SU-DHL-6 (cell line): ENCODE measurements around the gene MAPKAPK3.

Source experiments
- H2AFZ ChIP-seq: fragments of 200-600 bp; sonication (generic); 2 replicates; pipeline ENCODE4 v1.6.1; 2014; ENCODE audit warnings: low read depth, mild to moderate bottlenecking, moderate library complexity, mixed read lengths, antibody characterized with exemption, low read length; ENCODE audit not compliant: severe bottlenecking
- H3F3A ChIP-seq: fragments of 200-600 bp; shearing (Covaris generic); 2 replicates; pipeline ENCODE4 v1.6.0; 2016; ENCODE audit warnings: antibody characterized with exemption, mild to moderate bottlenecking; ENCODE audit not compliant: insufficient read depth
- H3K27ac ChIP-seq: fragments of 200-600 bp; sonication (generic); 2 replicates; pipeline ENCODE4 v1.5.1; 2016; ENCODE audit warnings: low read depth, mild to moderate bottlenecking, low read length, moderate library complexity, mixed read lengths
- H3K27me3 ChIP-seq: fragments of 200-600 bp; sonication (generic), shearing (Covaris generic); 2 replicates; pipeline ENCODE4 v1.6.0; 2014; ENCODE audit warnings: mild to moderate bottlenecking, low read length
- H3K36me3 ChIP-seq: fragments of 200-600 bp; sonication (generic); 2 replicates; pipeline ENCODE4 v1.6.1; 2014; ENCODE audit warnings: mild to moderate bottlenecking, low read length, mixed read lengths
- H3K4me2 ChIP-seq: fragments of 300-600, 200-600 bp; shearing (Covaris generic), sonication (generic); 2 replicates; pipeline ENCODE4 v1.6.0; 2014; ENCODE audit warnings: low read length, low read depth, mild to moderate bottlenecking; ENCODE audit not compliant: poor library complexity, severe bottlenecking
- H3K4me3 ChIP-seq: fragments of 200-600 bp; sonication (generic); 2 replicates; pipeline ENCODE4 v1.5.1; 2014; ENCODE audit warnings: antibody characterized with exemption, low read length, mild to moderate bottlenecking, mixed read lengths; ENCODE audit not compliant: insufficient read depth, poor library complexity, severe bottlenecking
- H3K79me2 ChIP-seq: fragments of 200-600 bp; sonication (generic); 2 replicates; pipeline ENCODE4 v1.6.1; 2014; ENCODE audit warnings: mild to moderate bottlenecking, low read length, moderate library complexity; ENCODE audit not compliant: insufficient read depth
- H3K9ac ChIP-seq: fragments of 200-600 bp; sonication (generic); 2 replicates; pipeline ENCODE4 v1.7.0; 2014; ENCODE audit warnings: mild to moderate bottlenecking, low read length
- H3K9me2 ChIP-seq: fragments of 200-600 bp; sonication (generic); replicated peaks from 2 replicates; pipeline ENCODE4 v1.6.1; 2014; ENCODE audit warnings: low read length; ENCODE audit not compliant: insufficient read depth
- H3K9me3 ChIP-seq: fragments of 200-600 bp; sonication (generic); 2 replicates; pipeline ENCODE4 v1.6.1; 2014; ENCODE audit warnings: low read length, mixed read lengths; ENCODE audit not compliant: insufficient read depth
- H4K20me1 ChIP-seq: fragments of 200-600 bp; sonication (generic); 2 replicates; pipeline ENCODE4 v1.6.1; 2014; ENCODE audit warnings: low read depth, mild to moderate bottlenecking, antibody characterized with exemption, low read length, moderate library complexity, mixed read lengths
- EZH2phosphoT487 ChIP-seq: fragments of 200-600 bp; sonication (generic), shearing (Covaris generic); conservative IDR thresholded peaks from 2 replicates; pipeline ENCODE4 v1.6.1; 2018; ENCODE audit warnings: mild to moderate bottlenecking, antibody characterized with exemption, low read length, moderate library complexity, mixed read lengths
- TF ChIP-seq, protein P1 (sequence below): fragments of 200-600 bp; sonication (generic); IDR thresholded peaks from one replicate; pipeline ENCODE4 v1.5.1; 2017; ENCODE audit warnings: antibody characterized with exemption, mild to moderate bottlenecking, low read length, moderate library complexity; ENCODE audit not compliant: insufficient read depth, poor library complexity, severe bottlenecking

MAPKAPK3 gene

GRCh38 chr3:50604628-50605588 is 12.0 kb upstream of the MAPKAPK3 start:
- no peaks in the 10 kb centered on the region for H3K79me2 ChIP-seq
- H3K4me2 ChIP-seq, result no peak overlapping the region
- TF ChIP-seq EZH2phosphoT487, result no peak
- TF ChIP-seq, protein P1, sequence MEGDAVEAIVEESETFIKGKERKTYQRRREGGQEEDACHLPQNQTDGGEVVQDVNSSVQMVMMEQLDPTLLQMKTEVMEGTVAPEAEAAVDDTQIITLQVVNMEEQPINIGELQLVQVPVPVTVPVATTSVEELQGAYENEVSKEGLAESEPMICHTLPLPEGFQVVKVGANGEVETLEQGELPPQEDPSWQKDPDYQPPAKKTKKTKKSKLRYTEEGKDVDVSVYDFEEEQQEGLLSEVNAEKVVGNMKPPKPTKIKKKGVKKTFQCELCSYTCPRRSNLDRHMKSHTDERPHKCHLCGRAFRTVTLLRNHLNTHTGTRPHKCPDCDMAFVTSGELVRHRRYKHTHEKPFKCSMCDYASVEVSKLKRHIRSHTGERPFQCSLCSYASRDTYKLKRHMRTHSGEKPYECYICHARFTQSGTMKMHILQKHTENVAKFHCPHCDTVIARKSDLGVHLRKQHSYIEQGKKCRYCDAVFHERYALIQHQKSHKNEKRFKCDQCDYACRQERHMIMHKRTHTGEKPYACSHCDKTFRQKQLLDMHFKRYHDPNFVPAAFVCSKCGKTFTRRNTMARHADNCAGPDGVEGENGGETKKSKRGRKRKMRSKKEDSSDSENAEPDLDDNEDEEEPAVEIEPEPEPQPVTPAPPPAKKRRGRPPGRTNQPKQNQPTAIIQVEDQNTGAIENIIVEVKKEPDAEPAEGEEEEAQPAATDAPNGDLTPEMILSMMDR, result no peak
- no peaks in the 10 kb centered on the region for H3K27me3 ChIP-seq
- no peaks in the 10 kb centered on the region for H3K9me2 ChIP-seq
- H3K36me3 ChIP-seq, result no peaks in the 10 kb centered on the region
- H3F3A ChIP-seq, result no peaks in the 10 kb centered on the region
- H3K4me3 ChIP-seq, result no peak overlapping the region
- H3K9ac ChIP-seq, result no peak overlapping the region
- H3K27ac ChIP-seq, result no peak overlapping the region
- H3K9me3 ChIP-seq, result no peaks in the 10 kb centered on the region
- no peaks in the 10 kb centered on the region for H4K20me1 ChIP-seq
- H2AFZ ChIP-seq, result no peak overlapping the region

DNA sequence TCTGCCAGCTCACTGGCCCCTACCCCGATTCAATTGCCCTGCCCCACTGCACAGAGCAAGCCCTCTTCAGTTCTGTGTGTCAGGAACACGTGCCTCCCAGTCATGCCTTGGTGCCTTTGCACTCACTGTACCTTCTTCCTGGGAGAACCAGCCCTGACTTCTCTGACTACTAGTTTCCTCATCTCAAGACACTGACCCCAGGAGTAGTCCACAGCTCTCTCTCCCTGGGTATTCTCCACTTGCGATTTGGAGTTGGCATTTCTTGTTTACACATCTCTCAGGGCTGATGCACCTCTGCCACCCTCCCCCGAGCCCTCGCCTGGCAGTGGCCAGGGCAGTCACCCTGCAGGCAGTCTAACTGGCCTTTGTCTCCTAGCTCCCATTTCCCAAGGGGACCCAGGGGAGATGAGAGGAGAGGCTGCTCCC is 11.0 kb upstream of the MAPKAPK3 start:
- Histone ChIP-seq H3K27me3 (no peaks in the 10 kb centered on the region), H3K9ac (no peak overlapping the region), H4K20me1 (no peaks in the 10 kb centered on the region), H3K79me2 (no peaks in the 10 kb centered on the region), H3F3A (no peaks in the 10 kb centered on the region), H3K36me3 (no peaks in the 10 kb centered on the region), H3K27ac (no peak overlapping the region), H3K4me3 (no peak overlapping the region), H2AFZ (no peak overlapping the region), H3K9me2 (no peaks in the 10 kb centered on the region), H3K9me3 (no peaks in the 10 kb centered on the region), H3K4me2 (no peak overlapping the region)
- TF ChIP-seq, protein P1, result no peak
- TF ChIP-seq EZH2phosphoT487, result no peak

- no peaks in the 10 kb centered on the region for H4K20me1 ChIP-seq
- H3K36me3 ChIP-seq, result no peaks in the 10 kb centered on the region
- H3K9ac ChIP-seq, result no peak overlapping the region
Measured at GRCh38 chr3:50606596-50606995, 10.4 kb upstream of the MAPKAPK3 start.

More at GRCh38 chr3:50606596-50606995, 10.4 kb upstream of the MAPKAPK3 start:
- Histone ChIP-seq H3F3A (no peaks in the 10 kb centered on the region), H3K27ac (no peak overlapping the region), H3K4me3 (no peak overlapping the region), H3K9me3 (no peaks in the 10 kb centered on the region), H3K79me2 (no peaks in the 10 kb centered on the region), H3K27me3 (no peaks in the 10 kb centered on the region), H3K4me2 (no peak overlapping the region), H2AFZ (no peak overlapping the region), H3K9me2 (no peaks in the 10 kb centered on the region)
- TF ChIP-seq, protein P1, result no peak
- no peak for TF ChIP-seq EZH2phosphoT487
